Stimulated activated memory B cell treated with anti-CD40 and anti-IgM and Interleukin-4, amounts not matched to agents 10 μg/mL and 1 μg/mL and 100 μg/mL, for 72 hours (primary cell): ENCODE measurements around the gene SS18L1.

Experiments used
- ATAC-seq: fragments of 150-1000 bp; cut with Tn5 transposase; 2 replicates; pipeline ENCODE4 v1.10.0; 2021
- H3K27ac Mint-ChIP-seq: one replicate; pipeline ENCODE4 v1.8.0; 2022; ENCODE audit warnings: mild to moderate bottlenecking, mixed read lengths
- H3K27me3 Mint-ChIP-seq: one replicate; pipeline ENCODE4 v1.8.0; 2022; ENCODE audit warnings: mixed read lengths
- H3K36me3 Mint-ChIP-seq: one replicate; pipeline ENCODE4 v1.8.0; 2022; ENCODE audit warnings: mixed read lengths
- H3K4me1 Mint-ChIP-seq: one replicate; pipeline ENCODE4 v1.8.0; 2022; ENCODE audit warnings: mixed read lengths
- H3K4me3 Mint-ChIP-seq: one replicate; pipeline ENCODE4 v1.8.0; 2022; ENCODE audit warnings: mild to moderate bottlenecking, moderate library complexity, mixed read lengths
- H3K9me3 Mint-ChIP-seq: one replicate; pipeline ENCODE4 v1.8.0; 2022; ENCODE audit warnings: mixed read lengths

Gene SS18L1

GRCh38 chr20:62230696-62231095 is 87.1 kb downstream of the SS18L1 start:
- H3K27me3 Mint-ChIP-seq: peaks cover 17% of the 10 kb centered on the region
- H3K4me1 Mint-ChIP-seq: no peaks in the 10 kb centered on the region
- H3K27ac Mint-ChIP-seq: no peak overlapping the region
- no peak overlapping the region for H3K4me3 Mint-ChIP-seq
- no peaks in the 10 kb centered on the region for H3K36me3 Mint-ChIP-seq
- no peak for ATAC-seq
- H3K9me3 Mint-ChIP-seq: no peaks in the 10 kb centered on the region

GRCh38 chr20:62231292-62231691 is 87.7 kb downstream of the SS18L1 start:
- Mint-ChIP-seq H3K4me3 (no peak overlapping the region), H3K9me3 (no peaks in the 10 kb centered on the region), H3K27me3 (peaks cover 11% of the 10 kb centered on the region), H3K36me3 (no peaks in the 10 kb centered on the region), H3K4me1 (no peaks in the 10 kb centered on the region), H3K27ac (no peak overlapping the region)
- ATAC-seq: no peak
